8988T (cell line): Measurements from ENCODE around the gene POU2F1.

Source experiments
- DNase-seq: peaks from one replicate; pipeline ENCODE4 v3.0.0; 2011

POU2F1 gene

GRCh38 chr1:167474191-167474641, 253.5 kb downstream of the POU2F1 start:
- DNase-seq = no peak

- DNase-seq = no peak
These were observed 255.4 kb downstream of the POU2F1 start for GRCh38 chr1:167476061-167476460.
